HG03342 (cell line): ENCODE results near the gene HOXC6.

Source experiments
- ATAC-seq: cut with Tn5 transposase; IDR thresholded peaks from one replicate; pipeline ENCODE4 v1.9.1; 2021; ENCODE audit warnings: mild to moderate bottlenecking, moderate library complexity; ENCODE audit not compliant: unreplicated experiment

Gene HOXC6

DNA sequence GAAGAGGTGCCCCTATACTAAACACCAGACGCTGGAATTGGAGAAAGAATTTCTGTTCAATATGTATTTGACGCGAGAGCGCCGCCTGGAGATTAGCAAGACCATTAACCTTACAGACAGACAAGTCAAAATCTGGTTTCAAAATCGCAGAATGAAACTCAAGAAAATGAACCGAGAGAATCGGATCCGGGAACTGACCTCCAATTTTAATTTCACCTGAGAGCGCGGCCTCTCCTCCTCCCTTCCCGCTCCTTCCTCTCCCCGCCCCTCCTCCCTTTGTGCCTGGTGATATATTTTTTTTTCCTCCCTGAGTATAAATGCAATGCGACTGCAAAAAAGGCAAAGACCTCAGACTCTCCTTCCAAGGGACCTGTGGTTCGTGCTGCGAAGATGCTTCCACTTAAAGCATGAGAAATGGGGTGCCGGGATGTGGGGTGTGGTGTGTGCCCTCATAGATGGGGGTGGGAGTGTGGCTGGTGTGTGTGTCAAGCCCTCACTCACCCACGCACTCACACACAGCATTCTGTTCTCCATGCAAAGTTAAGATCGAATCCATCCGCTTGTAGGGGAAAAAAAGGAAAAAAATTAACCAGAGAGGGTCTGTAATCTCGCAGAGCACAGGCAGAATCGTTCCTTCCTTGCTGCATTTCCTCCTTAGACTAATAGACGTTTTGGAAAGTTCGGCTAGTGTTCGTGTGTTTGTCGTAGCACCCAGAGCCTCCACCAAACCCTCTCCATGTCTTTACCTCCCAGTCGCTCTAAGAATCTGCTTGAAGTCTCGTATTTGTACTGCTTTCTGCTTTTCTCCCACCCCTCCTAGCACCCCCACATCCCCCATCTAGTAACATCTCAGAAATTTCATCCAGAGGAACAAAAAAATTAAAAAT is 38.8 kb upstream of the HOXC6 start:
- ATAC-seq: no peak

DNA sequence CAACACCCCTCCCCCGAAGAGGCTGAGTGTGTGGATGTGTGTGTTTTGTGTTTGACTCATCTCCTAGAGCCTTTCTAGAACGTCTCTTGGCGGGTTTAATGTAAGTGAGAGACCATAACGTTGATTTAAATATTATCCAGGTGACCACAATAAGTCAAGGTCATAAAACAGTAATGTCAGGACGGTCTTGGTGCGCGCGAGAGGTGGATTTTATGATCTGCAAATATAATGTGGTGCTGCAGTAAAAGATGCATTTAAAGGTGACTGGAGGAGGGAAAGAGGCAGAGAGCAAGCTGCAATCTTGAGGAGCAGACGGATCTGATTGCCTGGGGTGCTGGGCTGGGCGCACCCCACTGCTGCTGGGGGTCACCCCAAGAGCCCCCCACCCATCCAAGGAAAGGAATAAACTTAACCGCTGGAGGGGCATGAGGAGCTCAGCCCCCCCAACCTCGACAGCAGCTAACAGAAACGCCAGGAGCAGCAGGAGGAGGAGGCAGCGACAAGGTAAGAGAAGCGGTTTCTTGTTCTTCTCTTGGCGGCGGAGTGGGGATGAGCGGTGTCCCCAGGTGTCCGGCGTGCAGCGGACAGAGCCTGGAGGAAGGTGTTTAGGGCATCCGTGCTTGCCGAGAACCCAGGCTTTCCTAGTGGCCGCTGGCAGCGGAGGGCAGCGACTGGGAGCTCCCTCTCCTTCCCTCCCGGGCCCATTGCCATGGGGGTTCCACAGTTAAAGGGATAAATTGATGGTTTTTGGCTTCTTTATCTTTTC is 37.7 kb upstream of the HOXC6 start:
- no peak for ATAC-seq

DNA sequence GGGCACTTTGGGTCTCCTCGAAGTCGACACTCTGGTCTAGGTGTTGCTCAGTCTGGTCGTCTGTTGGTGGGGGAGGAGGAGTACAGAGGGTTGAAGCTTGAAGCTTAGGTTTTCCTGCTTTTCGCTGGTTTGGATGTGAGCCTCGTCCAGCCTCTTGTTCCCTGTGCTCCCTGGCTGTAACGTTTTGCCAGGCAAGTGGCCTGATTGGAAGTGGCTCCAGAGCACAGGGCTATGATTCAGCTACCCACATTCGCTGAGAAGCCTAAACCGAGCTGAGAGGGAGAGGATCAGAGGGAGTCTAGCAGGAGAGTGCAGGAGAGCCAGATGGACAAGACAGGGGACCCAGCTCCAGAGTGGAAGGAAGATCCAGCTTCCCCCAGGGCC is 37.2 kb upstream of the HOXC6 start:
- no peak for ATAC-seq

DNA sequence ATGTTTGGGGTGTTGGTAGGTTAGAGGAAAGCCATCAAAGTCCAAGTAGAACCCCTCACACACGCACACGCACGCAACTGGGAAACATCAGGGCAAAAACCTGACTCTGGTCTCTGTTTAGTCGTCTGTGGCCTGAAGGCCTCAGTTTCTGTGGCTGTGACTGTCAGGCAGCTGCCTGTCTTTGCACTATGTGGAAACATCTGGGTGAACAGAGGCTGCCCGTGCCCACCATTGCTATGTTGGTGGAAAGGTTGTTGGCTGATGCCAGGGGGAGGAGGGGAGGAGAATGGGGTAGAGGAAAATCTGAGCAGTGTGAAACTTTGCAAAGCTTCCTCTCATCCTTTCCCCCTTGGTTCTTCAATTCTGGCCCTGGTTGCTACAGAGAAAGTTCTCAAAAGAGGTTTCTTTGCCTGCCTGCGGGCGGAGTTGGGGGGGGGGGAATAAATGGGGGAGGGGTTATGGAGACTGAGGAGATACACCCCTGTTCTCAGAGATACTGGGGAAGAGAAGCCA is 35.8 kb upstream of the HOXC6 start:
- no peak for ATAC-seq

DNA sequence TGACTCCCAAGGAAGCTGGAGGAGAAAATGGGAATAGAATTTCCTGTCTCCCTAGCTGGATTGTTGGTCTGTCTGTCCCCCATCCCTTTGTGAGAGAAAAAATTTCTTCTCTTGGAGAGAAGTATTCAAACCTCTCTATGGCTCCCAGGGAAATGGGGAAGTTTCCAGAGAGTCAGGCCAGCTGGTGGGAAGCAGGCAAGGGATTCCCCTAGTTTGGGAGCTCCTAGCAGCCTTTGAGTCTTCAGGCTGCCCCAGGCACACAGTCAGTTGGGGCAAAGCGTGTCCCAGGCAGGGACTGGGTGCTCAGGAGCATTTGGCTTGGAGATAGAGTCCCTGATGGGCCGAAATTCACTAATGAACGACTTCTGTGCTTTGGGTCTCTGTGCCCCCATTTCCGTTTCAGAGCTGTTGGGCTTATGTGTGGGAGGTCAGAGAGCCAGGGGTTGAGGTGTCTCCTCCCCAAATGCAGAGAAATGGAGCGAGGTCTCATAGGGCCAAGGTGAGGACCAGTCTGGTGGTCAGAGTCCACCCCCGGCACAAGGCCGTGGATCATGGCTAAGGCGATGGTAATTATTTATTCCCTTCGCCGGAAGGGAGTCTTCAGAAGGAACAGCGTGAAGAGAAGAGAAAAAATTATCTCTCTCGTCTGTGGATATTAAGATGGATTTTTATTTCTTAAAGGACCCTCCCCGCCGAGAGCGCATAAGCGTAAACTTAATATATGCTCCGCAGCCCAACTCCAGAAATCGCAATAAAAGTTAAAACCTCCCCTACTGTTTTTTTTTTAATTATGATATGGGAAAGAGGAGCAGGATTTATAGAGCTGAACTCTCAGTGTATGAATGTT is 34.9 kb upstream of the HOXC6 start:
- no peak for ATAC-seq

DNA sequence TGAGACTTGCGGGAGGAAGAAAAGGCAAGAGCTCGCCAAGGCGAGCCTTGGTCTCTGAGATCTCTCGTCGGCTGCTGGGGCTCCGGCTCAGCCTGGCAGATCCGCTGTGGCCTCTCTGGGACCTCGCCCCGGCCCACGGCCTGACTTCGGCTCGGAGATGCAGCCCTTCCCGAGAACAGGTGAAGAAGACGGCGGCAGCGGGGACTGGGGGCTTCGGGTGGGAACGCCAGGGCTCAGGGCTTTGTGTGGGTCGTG is 34.3 kb upstream of the HOXC6 start:
- no peak for ATAC-seq

DNA sequence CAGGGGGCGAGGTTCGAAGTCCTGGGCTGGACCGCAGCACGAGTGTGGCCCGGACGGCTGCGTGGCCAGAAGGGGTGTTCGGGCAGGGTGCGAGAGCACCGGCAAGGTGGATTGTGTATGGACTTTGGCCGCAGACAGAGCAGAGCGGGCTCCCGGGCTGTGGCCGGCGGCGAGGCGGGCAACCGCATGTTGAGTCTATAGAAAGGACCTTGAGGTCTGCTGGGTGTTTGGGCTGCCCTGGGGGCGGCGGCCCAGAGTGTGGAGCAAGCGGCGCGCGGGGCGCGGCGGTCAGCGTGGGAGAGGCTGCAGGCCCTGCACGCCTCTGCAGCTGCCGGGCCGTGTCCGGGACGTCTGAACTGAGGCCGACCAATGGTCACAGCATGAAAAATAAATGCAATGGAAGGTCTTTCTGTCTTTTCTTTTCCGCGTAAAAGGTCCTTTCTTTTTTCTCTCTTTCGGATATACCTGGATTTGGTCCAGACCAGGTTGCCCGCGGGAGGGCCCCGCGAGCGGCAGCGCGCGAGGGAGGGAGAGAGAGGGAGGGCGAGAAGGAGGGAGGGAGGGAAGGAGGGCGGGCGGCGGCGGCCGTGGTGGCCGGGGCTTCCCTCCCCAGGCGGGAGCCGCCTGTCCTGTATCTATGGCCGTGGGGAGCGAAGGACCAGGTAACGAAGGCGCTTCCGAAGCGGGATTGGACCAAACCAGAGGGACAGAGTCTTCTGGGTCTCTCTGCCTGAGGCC is 33.8 kb upstream of the HOXC6 start:
- ATAC-seq: no peak

DNA sequence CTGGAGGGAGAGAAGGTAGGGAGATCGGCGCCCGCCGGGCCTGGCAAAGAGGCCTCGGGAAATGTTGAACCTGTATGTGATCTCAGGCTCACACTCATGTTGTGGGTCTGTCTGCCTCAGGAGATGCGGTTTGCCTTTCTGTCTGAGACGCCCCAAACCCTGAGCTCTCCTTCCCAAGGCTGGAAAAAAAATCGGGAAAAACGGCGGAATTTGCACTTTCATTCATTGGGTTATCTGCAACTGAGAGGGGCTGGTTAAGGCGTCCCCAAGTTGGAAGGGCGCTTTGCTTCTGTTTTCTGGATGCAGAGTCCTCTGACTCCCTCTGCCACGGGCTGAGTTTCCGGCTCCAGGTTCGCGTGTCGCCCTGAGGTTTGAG is 33.2 kb upstream of the HOXC6 start:
- no peak for ATAC-seq

DNA sequence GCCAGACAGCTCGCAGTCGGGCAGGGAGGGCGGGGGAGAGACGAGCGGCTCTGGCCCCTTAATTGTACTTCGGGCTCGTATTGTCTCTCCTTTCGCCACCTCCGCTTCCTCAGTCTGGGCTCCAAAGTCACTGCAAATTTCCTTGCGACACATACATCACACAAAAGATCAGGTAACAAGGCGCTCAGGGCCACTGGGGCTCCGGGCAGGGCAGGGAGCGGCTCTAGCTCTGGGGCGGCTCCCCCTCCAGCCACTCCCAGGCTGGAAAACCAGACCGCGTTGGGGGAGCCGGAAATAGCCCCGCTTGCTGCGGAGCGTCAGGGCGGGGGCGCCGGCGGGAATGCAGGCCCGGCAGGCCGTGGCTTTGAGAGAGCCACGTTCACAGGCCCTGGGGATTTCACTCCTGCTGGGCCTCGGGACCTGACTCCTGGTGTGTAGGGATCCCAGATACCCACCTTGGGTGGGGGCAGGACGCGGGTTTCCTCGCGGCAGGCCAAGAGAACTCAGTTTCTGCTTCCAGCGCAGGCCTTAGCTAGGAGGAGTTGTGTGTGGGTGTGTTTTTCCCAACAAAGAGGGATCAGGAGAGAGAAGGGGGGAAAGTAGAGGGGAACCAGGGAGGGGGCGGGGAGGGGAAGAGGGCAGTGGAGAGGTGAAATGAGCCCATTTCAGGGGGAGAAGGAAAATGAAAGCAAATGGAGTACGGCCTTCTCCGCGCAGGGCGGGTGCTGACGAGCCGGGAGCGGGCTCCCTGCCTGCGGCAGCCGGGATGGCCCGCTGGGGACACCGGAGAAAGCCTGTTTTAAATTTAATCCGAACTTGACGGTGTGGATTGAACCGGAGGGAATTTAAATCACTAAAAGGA is 32.6 kb upstream of the HOXC6 start:
- ATAC-seq: no peak

DNA sequence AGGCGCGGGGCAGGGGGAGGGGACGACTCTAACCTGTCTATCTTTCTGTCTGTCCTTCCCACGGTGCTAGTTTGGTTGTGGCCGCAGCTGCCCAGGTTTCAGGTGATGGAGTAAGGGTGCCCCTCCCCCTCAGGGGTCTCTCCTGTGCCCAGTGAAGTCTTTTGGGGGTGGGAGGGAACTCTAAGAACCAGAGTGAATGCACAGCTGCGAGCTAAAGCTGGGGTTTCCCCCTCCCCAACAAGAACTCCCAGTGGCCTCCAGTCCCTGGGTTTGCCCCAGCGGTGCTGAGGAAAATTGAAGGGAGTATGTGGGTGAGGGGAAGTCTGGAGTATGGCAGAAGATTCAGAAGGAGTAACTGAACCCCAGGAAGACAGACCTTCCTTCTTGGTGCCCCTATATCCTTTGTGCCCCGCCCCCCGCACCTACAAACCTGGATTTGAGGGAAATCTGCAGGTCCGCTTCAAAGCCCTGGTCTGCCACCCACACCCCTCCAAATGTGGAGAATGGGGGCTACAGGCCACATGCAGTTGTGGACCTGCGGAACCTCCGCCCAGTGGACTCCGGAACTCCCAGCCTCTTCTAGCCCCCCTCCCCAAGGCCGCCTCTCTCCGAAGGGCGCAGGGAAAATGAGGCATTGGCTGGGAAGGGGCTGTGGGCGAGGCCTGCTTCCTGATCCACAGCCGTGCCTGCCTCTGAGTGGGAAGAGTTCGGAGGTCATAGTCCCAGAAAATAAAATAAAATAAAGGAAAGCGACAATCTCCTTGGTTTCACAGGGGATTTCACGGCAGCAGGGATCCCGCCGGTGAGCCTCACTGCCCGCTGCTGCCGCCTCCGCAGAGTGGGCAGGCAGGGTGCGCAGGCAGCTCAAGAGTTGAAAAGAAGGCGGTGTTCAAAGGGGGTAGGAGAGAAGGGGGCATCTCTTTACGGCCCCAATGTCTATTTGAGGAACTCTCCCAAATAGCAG is 31.7 kb upstream of the HOXC6 start:
- ATAC-seq: no peak

DNA sequence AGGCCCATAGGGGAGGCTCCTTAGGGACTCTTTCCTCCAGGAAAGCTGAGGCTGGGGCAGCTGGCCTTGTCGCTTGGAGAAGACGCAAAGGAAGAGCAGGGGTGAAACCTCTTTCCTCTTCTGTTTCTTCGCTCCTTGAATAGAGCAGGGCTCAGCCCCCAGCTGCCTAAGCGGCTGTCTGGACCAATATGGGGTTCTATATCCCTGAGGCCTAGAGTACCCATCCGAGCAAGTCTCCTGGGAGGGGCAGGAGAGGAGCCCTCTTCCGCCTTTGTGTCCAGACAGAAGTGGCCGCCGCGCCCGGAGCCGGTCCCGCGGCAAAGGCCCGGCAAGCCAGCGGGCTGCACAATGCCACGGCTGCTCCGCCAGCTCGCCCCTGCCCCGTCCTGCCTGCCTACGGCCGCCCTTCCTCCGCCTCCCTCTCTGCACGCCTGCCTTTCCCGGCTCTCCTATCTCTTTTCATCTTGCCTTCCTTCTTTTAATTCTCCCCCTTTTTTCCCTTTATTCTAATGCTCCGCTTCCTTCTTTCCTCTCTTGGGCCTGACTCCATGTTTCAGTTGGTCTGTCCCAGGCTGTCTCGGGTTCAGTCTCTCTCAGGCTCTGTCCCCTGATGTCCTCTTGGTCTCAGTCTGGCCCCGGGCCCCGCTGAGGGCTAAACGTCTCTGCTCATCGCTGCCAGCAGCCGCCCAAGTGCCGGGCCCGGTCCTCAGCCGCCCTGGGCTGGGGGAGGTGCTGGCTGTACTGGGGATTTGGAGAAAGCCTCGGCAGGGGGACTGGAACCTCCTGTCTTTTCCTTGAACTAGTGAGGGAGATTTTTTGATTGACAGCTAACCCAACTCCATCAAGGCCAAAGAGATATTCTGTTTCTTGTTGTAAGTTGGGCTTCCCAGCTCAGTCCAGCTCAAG is 30.8 kb upstream of the HOXC6 start:
- no peak for ATAC-seq

DNA sequence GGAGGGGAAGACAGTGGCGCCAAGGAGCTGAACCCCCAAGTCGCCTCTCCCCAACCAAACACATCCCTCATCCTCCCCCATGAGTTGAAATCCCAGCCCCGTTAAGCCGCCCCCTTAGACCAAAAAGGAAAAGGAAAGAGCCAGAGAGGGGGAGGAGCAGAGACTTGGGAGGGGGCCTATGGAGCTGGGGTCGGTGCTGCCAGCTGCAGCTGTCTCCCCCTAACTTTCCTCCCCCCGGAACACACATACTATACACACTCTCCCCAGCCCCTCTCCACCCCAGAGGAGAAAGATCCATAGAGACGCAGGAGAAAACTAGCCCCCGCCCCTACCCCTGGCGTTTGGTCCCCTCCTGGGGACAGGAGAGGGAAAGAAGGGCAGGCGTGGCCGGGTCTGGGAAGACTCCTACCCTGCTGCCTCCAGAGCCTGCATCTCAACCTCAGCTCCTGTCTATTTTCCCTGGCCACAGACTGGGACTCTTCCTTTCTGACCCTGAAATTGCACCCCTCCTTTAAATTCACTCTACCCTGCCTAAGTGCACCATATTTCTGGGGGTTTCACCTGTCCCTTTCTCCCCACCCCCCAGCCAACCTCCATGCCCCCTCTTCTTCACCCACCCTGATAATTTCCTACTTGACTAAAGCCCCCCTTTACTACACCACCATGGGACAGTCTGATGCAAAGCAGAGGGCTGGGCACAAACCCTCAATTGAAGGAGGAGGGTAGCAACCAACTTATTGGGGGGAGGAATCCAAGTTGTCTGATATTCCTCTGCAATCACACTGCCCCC is 29.9 kb upstream of the HOXC6 start:
- no peak for ATAC-seq

DNA sequence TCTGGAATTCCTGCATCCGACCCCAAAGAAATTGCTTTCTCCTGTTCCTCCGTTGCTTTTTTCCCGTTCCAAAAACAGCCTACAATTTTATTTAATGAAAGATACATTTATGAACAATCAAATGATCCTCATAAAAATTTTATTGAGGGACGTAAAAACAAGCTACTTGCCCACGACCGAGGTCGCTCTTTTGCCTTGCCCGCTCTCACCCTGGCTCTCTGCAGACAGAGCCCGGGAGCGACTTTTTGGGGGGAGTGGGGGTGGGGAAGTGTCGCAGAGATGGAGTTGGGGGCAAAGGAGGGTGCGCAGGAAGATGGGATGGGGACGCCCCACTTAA is 29.4 kb upstream of the HOXC6 start:
- no peak for ATAC-seq

DNA sequence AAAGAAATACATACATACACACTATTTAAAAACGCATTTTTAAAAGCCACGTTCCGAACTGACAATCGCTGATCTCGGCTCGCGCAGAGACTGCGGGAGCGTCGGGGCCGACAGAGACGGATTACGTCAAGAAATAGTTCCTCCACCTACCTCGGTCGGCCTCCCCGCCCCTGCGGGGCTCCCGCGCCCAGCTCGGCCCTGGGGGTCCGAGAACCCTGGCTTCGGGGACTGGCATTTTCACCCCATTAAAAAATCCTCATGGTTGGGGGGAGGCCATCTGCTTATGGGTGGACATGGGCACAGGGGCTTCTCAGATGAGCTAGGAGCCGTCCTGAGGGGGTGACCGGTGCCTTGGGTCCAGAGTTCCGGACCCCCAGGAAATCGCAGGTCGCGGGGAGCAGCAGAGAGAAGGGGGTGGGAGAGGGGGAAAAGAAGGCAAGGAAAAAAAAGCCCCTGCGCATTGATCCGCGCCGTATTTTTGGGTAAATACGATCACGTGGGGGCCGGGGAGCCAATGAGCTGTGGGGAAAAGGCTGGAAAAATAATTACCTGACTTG is 28.6 kb upstream of the HOXC6 start:
- ATAC-seq: no peak

DNA sequence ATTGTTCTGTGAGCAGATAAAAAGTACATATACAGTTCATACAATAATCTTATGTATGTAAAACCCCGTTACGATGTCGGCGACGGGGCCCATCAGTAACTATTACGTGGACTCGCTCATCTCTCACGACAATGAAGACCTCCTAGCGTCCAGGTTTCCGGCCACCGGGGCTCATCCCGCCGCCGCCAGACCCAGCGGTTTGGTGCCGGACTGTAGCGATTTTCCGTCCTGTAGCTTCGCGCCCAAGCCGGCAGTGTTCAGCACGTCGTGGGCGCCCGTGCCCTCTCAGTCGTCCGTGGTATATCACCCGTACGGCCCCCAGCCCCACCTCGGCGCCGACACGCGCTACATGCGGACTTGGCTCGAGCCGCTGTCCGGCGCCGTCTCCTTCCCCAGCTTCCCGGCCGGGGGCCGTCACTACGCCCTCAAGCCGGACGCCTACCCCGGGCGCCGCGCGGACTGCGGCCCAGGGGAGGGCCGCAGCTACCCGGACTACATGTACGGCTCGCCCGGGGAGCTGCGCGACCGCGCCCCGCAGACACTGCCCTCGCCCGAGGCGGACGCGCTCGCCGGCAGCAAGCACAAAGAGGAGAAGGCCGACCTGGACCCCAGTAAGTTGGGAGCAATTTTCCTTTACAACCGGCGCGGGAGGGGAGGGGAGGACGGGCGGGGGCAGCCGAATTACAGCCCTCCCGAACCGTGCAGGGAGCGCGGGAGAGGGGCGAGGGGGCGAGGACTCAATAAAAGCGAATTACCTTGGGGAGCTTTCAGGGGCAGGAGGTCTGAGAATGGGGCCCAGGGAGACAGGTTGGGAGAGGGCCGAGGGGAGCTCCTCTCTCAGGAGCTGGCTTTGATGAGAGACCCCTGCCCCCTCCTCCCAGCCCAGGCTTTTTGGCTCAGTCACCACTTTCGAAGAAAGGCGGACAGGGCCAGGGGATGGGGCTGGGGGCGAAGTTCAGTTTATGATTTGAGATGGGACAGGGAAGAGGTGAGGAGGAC is 27.8 kb upstream of the HOXC6 start, which contains the start of gene HOXC9:
Gene HOXC9, plus strand, starts transcription at position 46 of the 999 bp plus-strand sequence. Its CDS starts 28 bp downstream, at position 74.
- no peak for ATAC-seq
